Measurements from ENCODE around the gene GABBR2. TPM values are rescaled to one million over a fixed set of nuclear protein-coding genes. Genes with fewer than 3 reads are reported as not detected.

GABBR2 gene
- total RNA-seq, 3 donors from 2014 or later: not detected

- Histone ChIP-seq H3K9me3 (no peaks in the 10 kb centered on the region), H3K4me3 (no peak overlapping the region), H3K36me3 (no peaks in the 10 kb centered on the region), H3K4me1 (no peaks in the 10 kb centered on the region), H3K27me3 (no peaks in the 10 kb centered on the region), H3K27ac (no peak overlapping the region)
- intact Hi-C loops (cut with DNase I; ENCODE audit: low total_unique reads): no loop called here
- no peak for DNase-seq (ENCODE audit: low spot score in 2 of 2)
- TF ChIP-seq POLR2AphosphoS5 (IDR thresholded peaks at IDR 0.05): no peak
- TF ChIP-seq CTCF (IDR thresholded peaks at IDR 0.05): no peak
- no peak for TF ChIP-seq POLR2A (IDR thresholded peaks at IDR 0.05)
Measured at GRCh38 chr9:98644011-98644410, 64.7 kb downstream of the GABBR2 start.

GRCh38 chr9:98642661-98643312, 65.9 kb downstream of the GABBR2 start:
- no peak overlapping the region for H3K27ac ChIP-seq
- TF ChIP-seq POLR2A (IDR thresholded peaks at IDR 0.05) (no peak), POLR2AphosphoS5 (IDR thresholded peaks at IDR 0.05) (no peak), CTCF (IDR thresholded peaks at IDR 0.05) (no peak)
- no peak overlapping the region for H3K4me3 ChIP-seq
- intact Hi-C loops (cut with DNase I; ENCODE audit: low total_unique reads): no loop called here
- DNase-seq (ENCODE audit: low spot score in 2 of 2): no peak
- no peaks in the 10 kb centered on the region for H3K36me3 ChIP-seq
- H3K9me3 ChIP-seq: no peaks in the 10 kb centered on the region
- H3K4me1 ChIP-seq: no peaks in the 10 kb centered on the region
- no peaks in the 10 kb centered on the region for H3K27me3 ChIP-seq

DNA sequence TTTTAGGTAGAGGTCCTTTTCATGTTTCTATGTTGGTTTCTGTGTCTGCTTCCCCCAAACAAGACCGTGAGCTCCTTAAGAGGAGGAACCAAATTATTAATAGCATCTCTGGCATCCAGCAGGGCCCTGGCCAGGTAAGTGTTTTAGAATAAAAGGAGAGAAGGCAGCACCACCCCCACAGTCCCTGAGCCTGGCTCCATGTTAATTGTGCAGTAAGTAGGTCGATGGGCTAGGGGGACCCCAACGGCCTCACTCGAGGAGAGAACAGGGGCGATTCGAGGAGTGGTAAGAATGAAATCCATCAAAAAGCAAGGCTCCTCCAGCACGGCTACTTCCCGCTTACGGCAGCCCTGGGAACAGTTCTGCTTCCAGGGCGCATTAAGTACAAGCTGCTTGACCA, 67.0 kb downstream of the GABBR2 start:
- H3K4me3 ChIP-seq: no peak overlapping the region
- H3K27me3 ChIP-seq: no peaks in the 10 kb centered on the region

GRCh38 chr9:98640394-98640793, 68.3 kb downstream of the GABBR2 start:
- H3K9me3 ChIP-seq: no peaks in the 10 kb centered on the region
- H3K36me3 ChIP-seq: no peaks in the 10 kb centered on the region
- no peak overlapping the region for H3K27ac ChIP-seq
- no peak for DNase-seq (ENCODE audit: low spot score in 2 of 2)
- H3K27me3 ChIP-seq: no peaks in the 10 kb centered on the region
- intact Hi-C loops (cut with DNase I; ENCODE audit: low total_unique reads): no loop called here
- H3K4me1 ChIP-seq: no peaks in the 10 kb centered on the region
- H3K4me3 ChIP-seq: no peak overlapping the region
- TF ChIP-seq POLR2A (IDR thresholded peaks at IDR 0.05): no peak
- TF ChIP-seq POLR2AphosphoS5 (IDR thresholded peaks at IDR 0.05): no peak
- TF ChIP-seq CTCF (IDR thresholded peaks at IDR 0.05): no peak

More for the DNA sequence above, 67.0 kb downstream of the GABBR2 start:
- H3K36me3 ChIP-seq: no peaks in the 10 kb centered on the region
- no peaks in the 10 kb centered on the region for H3K4me1 ChIP-seq
- no peak for DNase-seq (ENCODE audit: low spot score in 2 of 2)
- H3K9me3 ChIP-seq: no peaks in the 10 kb centered on the region
- intact Hi-C loops (cut with DNase I; ENCODE audit: low total_unique reads): no loop called here
- no peak overlapping the region for H3K27ac ChIP-seq
- TF ChIP-seq POLR2AphosphoS5 (IDR thresholded peaks at IDR 0.05): no peak
- no peak for TF ChIP-seq POLR2A (IDR thresholded peaks at IDR 0.05)
- TF ChIP-seq CTCF (IDR thresholded peaks at IDR 0.05): no peak

GRCh38 chr9:98639133-98639532, 69.6 kb downstream of the GABBR2 start:
- no peaks in the 10 kb centered on the region for H3K4me1 ChIP-seq
- H3K9me3 ChIP-seq: no peaks in the 10 kb centered on the region
- no peaks in the 10 kb centered on the region for H3K36me3 ChIP-seq
- no peak overlapping the region for H3K4me3 ChIP-seq
- TF ChIP-seq POLR2A (IDR thresholded peaks at IDR 0.05) (no peak), POLR2AphosphoS5 (IDR thresholded peaks at IDR 0.05) (no peak), CTCF (IDR thresholded peaks at IDR 0.05) (no peak)
- intact Hi-C loops (cut with DNase I; ENCODE audit: low total_unique reads): no loop called here
- H3K27ac ChIP-seq: no peak overlapping the region
- DNase-seq (ENCODE audit: low spot score in 2 of 2): no peak
- no peaks in the 10 kb centered on the region for H3K27me3 ChIP-seq

Data from breast epithelium (tissue), 4 donors.